Esophagus muscularis mucosa (tissue), 3 donors: ENCODE measurements around the gene PROB1.
"Not testable (repeated sequence)": the region's sequence is repeated elsewhere in the genome, so short reads cannot be mapped to it uniquely, and the experiment has no call there.

Experiments
- CTCF ChIP-seq, 3 experiments: fragments of 200-600 bp in 2 of 3; fragments of 450-650 bp in 1 of 3; sonication (generic) in 2 of 3; IDR thresholded peaks; one replicate each; pipeline ENCODE4 v1.5.1; 2017 to 2019; ENCODE audit warnings: antibody characterized with exemption in 3 of 3, mild to moderate bottlenecking in 2 of 3, moderate library complexity in 1 of 3
- POLR2AphosphoS5 ChIP-seq, 2 donors: sonication (generic); formaldehyde crosslinking; IDR thresholded peaks; one replicate each; pipeline ENCODE4 v1.6.1; 2017; ENCODE audit warnings: antibody characterized with exemption in 2 of 2

GRCh38 chr5:139345442-139345841 is 49.5 kb downstream of the PROB1 start:
- TF ChIP-seq POLR2AphosphoS5, CTCF (IDR thresholded peaks at IDR 0.05): not testable (repeated sequence)
